Kidney (tissue), 14 donors: ENCODE measurements around the gene TMEM252. TPM values are rescaled to one million over a fixed set of nuclear protein-coding genes. Genes with fewer than 3 reads are reported as not detected.

ENCODE experiments used
- DNase-seq, 5 donors: peaks; one replicate each; pipeline ENCODE4 v3.0.0-alpha.2; 2013 to 2020
- FAIRE-seq: peaks from 2 replicates; lab custom pipeline; 2012; peaks lifted over from hg19 to GRCh38; lab: Jason Lieb, UNC
- H3K27ac ChIP-seq, 2 donors: one replicate each; pipeline ENCODE4 v1.7.0; 2013; ENCODE audit warnings: low read depth in 2 of 2, low read length in 2 of 2, inconsistent platforms in 1 of 2
- H3K27me3 ChIP-seq: one replicate; pipeline ENCODE4 v1.7.1; 2013; ENCODE audit warnings: low read length, inconsistent platforms; ENCODE audit not compliant: control insufficient read depth, insufficient read depth
- H3K36me3 ChIP-seq, 3 donors: one replicate each; pipeline versions ENCODE4 v1.7.0 to v1.7.1; 2013; ENCODE audit warnings: low read length in 3 of 3, control low read depth in 1 of 3, inconsistent platforms in 1 of 3; ENCODE audit not compliant: insufficient read depth in 3 of 3, control insufficient read depth in 2 of 3
- H3K4me1 ChIP-seq, 3 donors: one replicate each; pipeline versions ENCODE4 v1.7.0 to v1.7.1; 2013; ENCODE audit warnings: low read length in 3 of 3, inconsistent platforms in 1 of 3, low read depth in 1 of 3; ENCODE audit not compliant: control insufficient read depth in 2 of 3, insufficient read depth in 2 of 3
- H3K4me3 ChIP-seq, 3 donors: one replicate each; pipeline versions ENCODE4 v1.7.0 to v1.8.1; 2013; ENCODE audit warnings: low read length in 3 of 3, control low read depth in 1 of 3, inconsistent platforms in 1 of 3
- H3K9ac ChIP-seq, 3 donors: one replicate each; pipeline versions ENCODE4 v1.7.0 to v1.7.1; 2013; ENCODE audit warnings: low read length in 3 of 3, control low read depth in 1 of 3, inconsistent platforms in 1 of 3
- H3K9me3 ChIP-seq, 3 donors: one replicate each; pipeline versions ENCODE4 v1.7.0 to v1.7.1; 2013; ENCODE audit warnings: low read length in 3 of 3, control low read depth in 1 of 3, inconsistent platforms in 1 of 3; ENCODE audit not compliant: control insufficient read depth in 2 of 3, insufficient read depth in 1 of 3
- CTCF ChIP-seq: IDR thresholded peaks from 3 replicates; pipeline ENCODE4 v1.5.1; 2012; ENCODE audit warnings: mild to moderate bottlenecking, moderate library complexity, borderline replicate concordance; ENCODE audit not compliant: insufficient read depth; ENCODE audit errors: extremely low read depth
- intact Hi-C: fragments of 100-400 bp; cut with DNase I; formaldehyde crosslinking; loops from one replicate; pipeline ENCODE4 v1.11.1; 2022
- polyA plus RNA-seq: library from polyadenylated mRNA; stranded (reverse); fragments of 350-450 nt; fragmentation: Illumina TruSeq; extraction: RNeasy Lipid Tissue Mini Kit (QIAGEN cat#74804); gene quantifications from one replicate; pipeline ENCODE4 v1.2.3, GENCODE V29; 2014; ENCODE audit warnings: low read depth, low replicate concordance; ENCODE audit not compliant: insufficient read depth
- total RNA-seq: library from RNA; stranded (reverse); fragmentation: NEBNext Ultra II Directional; extraction: Animal tissue kit (Norgen Biotek cat#: 25700); gene quantifications from one replicate; pipeline ENCODE4 v1.2.1, GENCODE V29; 2021
- donor health status: control.
- donor health status: control.
- donor health status: control.
- donor health status: control.
- donor health status: control.
- donor health status: DM: yes; HTN: yes; CAD: no.
- donor health status: Normal renal cell carcinoma (clear cell type).

TMEM252 gene
- total and polyA plus RNA-seq, 2 donors from 2014 or later = 3.4 to 111 TPM

- DNase-seq = no peak
- H3K9ac ChIP-seq = no peak overlapping the region
- no peak for FAIRE-seq
- H3K27me3 ChIP-seq = no peaks in the 10 kb centered on the region
- H3K36me3 ChIP-seq = no peaks in the 10 kb centered on the region
- H3K4me3 ChIP-seq = no peak overlapping the region
- H3K4me1 ChIP-seq = no peaks in the 10 kb centered on the region
- no peak for TF ChIP-seq CTCF
- no peak overlapping the region for H3K27ac ChIP-seq
- intact Hi-C loops = no loop called here
- peaks cover 0 to 3% (median 0%) of the 10 kb centered on the region in 3 donors for H3K9me3 ChIP-seq
These were observed 25.2 kb downstream of the TMEM252 start for GRCh38 chr9:68515326-68516017.

GRCh38 chr9:68513981-68514380 is 26.7 kb downstream of the TMEM252 start:
- no peaks in the 10 kb centered on the region for H3K27me3 ChIP-seq
- TF ChIP-seq CTCF = no peak
- peaks cover 0 to 2% (median 0%) of the 10 kb centered on the region in 3 donors for H3K4me1 ChIP-seq
- no peak overlapping the region for H3K9ac ChIP-seq
- FAIRE-seq (no peak), DNase-seq (no peak)
- H3K9me3 ChIP-seq = peaks cover 0 to 3% (median 0%) of the 10 kb centered on the region in 3 donors
- H3K4me3 ChIP-seq = no peak overlapping the region
- intact Hi-C loops = no loop called here
- no peaks in the 10 kb centered on the region for H3K36me3 ChIP-seq
- H3K27ac ChIP-seq = no peak overlapping the region

- Histone ChIP-seq H3K9ac (no peak overlapping the region), H3K36me3 (no peaks in the 10 kb centered on the region), H3K4me1 (peaks cover 0 to 6% (median 0%) of the 10 kb centered on the region in 3 donors), H3K9me3 (peaks cover 0 to 3% (median 0%) of the 10 kb centered on the region in 3 donors), H3K27me3 (no peaks in the 10 kb centered on the region), H3K27ac (no peak overlapping the region), H3K4me3 (no peak overlapping the region)
- no peak for DNase-seq
- FAIRE-seq = no peak
- no peak for TF ChIP-seq CTCF
- intact Hi-C loops = no loop called here
These were observed 27.3 kb downstream of the TMEM252 start for GRCh38 chr9:68513385-68513784.
